GM23248 (cell line): ENCODE measurements around the gene LDLRAD4. TPM values are rescaled to one million over a fixed set of nuclear protein-coding genes. Genes with fewer than 3 reads are reported as not detected.
A peak's percentile ranks its signal among the peaks of the same experiment; 100 is the strongest.

ENCODE experiments used
- DNase-seq: peaks from one replicate; pipeline ENCODE4 v3.0.0-alpha.2; 2015
- H2AFZ ChIP-seq: fragments of 200-600 bp; sonication (generic); 2 replicates; pipeline ENCODE4 v1.6.1; 2016; ENCODE audit warnings: antibody characterized with exemption
- H3F3A ChIP-seq: fragments of 200-600 bp; sonication (generic); 2 replicates; pipeline ENCODE4 v1.6.1; 2016; ENCODE audit warnings: mild to moderate bottlenecking, antibody characterized with exemption, mixed run types; ENCODE audit not compliant: insufficient read depth
- H3K27ac ChIP-seq: fragments of 200-600 bp; sonication (generic); 2 replicates; pipeline ENCODE4 v1.5.1; 2016; ENCODE audit warnings: mild to moderate bottlenecking
- H3K27me3 ChIP-seq: fragments of 200-600 bp; sonication (generic); replicated peaks from 2 replicates; pipeline ENCODE4 v1.6.1; 2016; ENCODE audit warnings: mild to moderate bottlenecking; ENCODE audit not compliant: insufficient read depth
- H3K36me3 ChIP-seq: fragments of 200-600 bp; sonication (generic); 2 replicates; pipeline ENCODE4 v1.6.1; 2016; ENCODE audit warnings: low read depth, mild to moderate bottlenecking
- H3K4me1 ChIP-seq: fragments of 200-600 bp; sonication (generic); 2 replicates; pipeline ENCODE4 v1.6.1; 2016; ENCODE audit warnings: mild to moderate bottlenecking; ENCODE audit not compliant: insufficient read depth
- H3K4me2 ChIP-seq: fragments of 200-600 bp; sonication (generic); one replicate; pipeline ENCODE4 v1.6.1; 2016; ENCODE audit warnings: mild to moderate bottlenecking; ENCODE audit not compliant: unreplicated experiment
- H3K4me3 ChIP-seq: fragments of 200-600 bp; sonication (generic); 2 replicates; pipeline ENCODE4 v1.5.1; 2016; ENCODE audit warnings: mild to moderate bottlenecking
- H3K79me2 ChIP-seq: fragments of 200-600 bp; sonication (generic); 2 replicates; pipeline ENCODE4 v1.6.1; 2016; ENCODE audit warnings: mild to moderate bottlenecking; ENCODE audit not compliant: insufficient read depth
- H3K9ac ChIP-seq: fragments of 200-600 bp; sonication (generic); 2 replicates; pipeline ENCODE4 v1.6.1; 2016; ENCODE audit warnings: mild to moderate bottlenecking
- H3K9me2 ChIP-seq: fragments of 200-600 bp; sonication (generic); 2 replicates; pipeline ENCODE4 v1.6.1; 2016; ENCODE audit warnings: mixed run types, mild to moderate bottlenecking, moderate library complexity; ENCODE audit not compliant: insufficient read depth
- H3K9me3 ChIP-seq: fragments of 200-600 bp; sonication (generic); one replicate; pipeline ENCODE4 v1.6.1; 2017; ENCODE audit warnings: low read depth
- H4K20me1 ChIP-seq: fragments of 200-600 bp; sonication (generic); 2 replicates; pipeline ENCODE4 v1.6.0; 2016; ENCODE audit not compliant: insufficient read depth
- EZH2 ChIP-seq: fragments of 200-600 bp; sonication (generic); IDR thresholded peaks from 2 replicates; pipeline ENCODE4 v1.6.1; 2018; ENCODE audit warnings: antibody characterized with exemption, mild to moderate bottlenecking; ENCODE audit not compliant: insufficient read depth, poor library complexity, severe bottlenecking
- EZH2phosphoT487 ChIP-seq: fragments of 200-600 bp; sonication (generic); IDR thresholded peaks from 2 replicates; pipeline ENCODE4 v1.6.1; 2018; ENCODE audit warnings: antibody characterized with exemption, moderate library complexity, mild to moderate bottlenecking, low read depth; ENCODE audit not compliant: insufficient read depth
- WGBS, 2 experiments: methylation state at CpG; one replicate each; pipeline ENCODE4 v1.1.6; 2015 to 2017; ENCODE audit warnings: low lambda C conversion rate in 2 of 2, low coverage in 1 of 2; ENCODE audit errors: missing lambda C conversion rate in 2 of 2; 5-methylcytosine and 5-hydroxymethylcytosine counted together
- in situ Hi-C: fragments of 300-500 bp; cut with MboI; formaldehyde crosslinking; loops from 2 replicates; pipeline ENCODE4 v1.15.0; 2020
- polyA plus RNA-seq: library from polyadenylated mRNA; unstranded; fragments of >200 nt; fragmentation: Nextera tagmentation; extraction: Ambion mirVana; gene quantifications from 2 replicates; pipeline ENCODE4 v1.2.1, GENCODE V29; 2016
- total RNA-seq: library from RNA; depleted of rRNA; stranded (reverse); fragments of >200 nt; shearing (Covaris generic); gene quantifications from 2 replicates; pipeline ENCODE4 v1.2.3, GENCODE V29; 2014

The LDLRAD4 gene
- total and polyA plus RNA-seq, 2 experiments from 2014 or later = not detected

- Histone ChIP-seq H3K4me3 (no peak overlapping the region), H3K4me1 (no peaks in the 10 kb centered on the region), H3K4me2 (no peak overlapping the region), H3K9ac (no peak overlapping the region), H3F3A (no peaks in the 10 kb centered on the region), H3K36me3 (no peaks in the 10 kb centered on the region), H3K27ac (no peak overlapping the region), H4K20me1 (no peaks in the 10 kb centered on the region), H3K79me2 (no peaks in the 10 kb centered on the region), H3K9me2 (no peaks in the 10 kb centered on the region), H3K27me3 (no peaks in the 10 kb centered on the region), H2AFZ (no peak overlapping the region), H3K9me3 (no peaks in the 10 kb centered on the region)
- 0 to 8% methylated on average over 1 of the region's 1 CpG for WGBS, 2 experiments
- in situ Hi-C loops = no loop called here
- no peak for DNase-seq
- no peak for TF ChIP-seq EZH2
- no peak for TF ChIP-seq EZH2phosphoT487
These were observed 112.4 kb downstream of the LDLRAD4 start for GRCh38 chr18:13330996-13331395.

DNA sequence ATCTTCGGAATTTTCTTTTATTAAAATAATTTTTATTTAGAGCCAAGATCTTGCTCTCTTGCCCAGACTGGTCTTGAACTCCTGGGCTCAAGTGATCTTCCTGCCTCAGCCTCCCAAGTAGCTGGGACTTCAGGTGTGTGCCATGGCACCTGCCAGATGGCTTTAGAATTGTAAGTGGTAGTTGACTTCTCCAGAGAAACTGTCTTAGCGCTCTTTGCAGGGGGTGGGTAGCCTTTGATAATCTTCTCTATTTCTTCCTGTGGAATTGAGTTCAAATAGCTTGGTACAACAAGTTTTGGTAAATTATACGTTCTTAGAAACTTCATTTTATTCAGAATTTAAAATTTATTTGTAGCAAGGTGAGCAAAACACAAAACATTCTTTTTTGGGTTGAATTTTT lies 113.3 kb downstream of the LDLRAD4 start:
- Histone ChIP-seq H2AFZ (no peak overlapping the region), H3K4me2 (no peak overlapping the region), H3K9ac (no peak overlapping the region), H3F3A (no peaks in the 10 kb centered on the region), H3K4me3 (no peak overlapping the region), H4K20me1 (no peaks in the 10 kb centered on the region), H3K36me3 (no peaks in the 10 kb centered on the region), H3K79me2 (no peaks in the 10 kb centered on the region), H3K9me3 (no peaks in the 10 kb centered on the region), H3K27ac (no peak overlapping the region), H3K27me3 (no peaks in the 10 kb centered on the region), H3K9me2 (no peaks in the 10 kb centered on the region), H3K4me1 (no peaks in the 10 kb centered on the region)
- 47 to 50% methylated on average over 3 of the region's 3 CpGs for WGBS, 2 experiments
- DNase-seq = no peak
- TF ChIP-seq EZH2 (no peak), EZH2phosphoT487 (no peak)
- in situ Hi-C loops = no loop called here

DNA sequence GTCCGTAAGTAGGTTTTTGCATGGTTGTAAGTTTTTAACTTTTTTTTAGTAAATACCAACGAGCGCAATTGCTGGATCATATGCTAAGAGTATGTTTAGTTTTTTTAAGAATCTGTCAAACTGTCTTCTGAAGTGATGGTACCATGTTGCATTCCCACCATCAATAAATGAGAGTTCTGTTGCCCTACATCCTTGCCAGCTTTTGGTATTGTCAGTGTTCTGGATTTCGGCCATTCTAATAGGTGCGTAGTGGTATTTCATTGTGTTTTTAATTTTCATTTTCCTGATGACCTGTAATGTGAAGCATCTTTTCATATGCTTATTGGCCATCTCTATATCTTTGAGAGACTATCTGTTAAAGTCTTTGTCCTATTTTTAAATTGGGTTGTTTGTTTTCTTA lies 114.3 kb downstream of the LDLRAD4 start:
- TF ChIP-seq EZH2phosphoT487 (no peak), EZH2 (no peak)
- H3K9me2 ChIP-seq = no peaks in the 10 kb centered on the region
- H3K9me3 ChIP-seq = no peaks in the 10 kb centered on the region
- no peaks in the 10 kb centered on the region for H3F3A ChIP-seq
- in situ Hi-C loops = no loop called here
- H3K4me1 ChIP-seq = no peaks in the 10 kb centered on the region
- H3K27me3 ChIP-seq = no peaks in the 10 kb centered on the region; the same call in 1 of the 2 replicates
- no peak overlapping the region for H2AFZ ChIP-seq
- DNase-seq = no peak
- no peaks in the 10 kb centered on the region for H3K36me3 ChIP-seq
- H3K9ac ChIP-seq = no peak overlapping the region
- H3K4me2 ChIP-seq = no peak overlapping the region
- H4K20me1 ChIP-seq = no peaks in the 10 kb centered on the region
- H3K4me3 ChIP-seq = no peak overlapping the region
- no peak overlapping the region for H3K27ac ChIP-seq
- WGBS, 2 experiments = 64 to 74% methylated on average over 5 of the region's 5 CpGs
- no peaks in the 10 kb centered on the region for H3K79me2 ChIP-seq

DNA sequence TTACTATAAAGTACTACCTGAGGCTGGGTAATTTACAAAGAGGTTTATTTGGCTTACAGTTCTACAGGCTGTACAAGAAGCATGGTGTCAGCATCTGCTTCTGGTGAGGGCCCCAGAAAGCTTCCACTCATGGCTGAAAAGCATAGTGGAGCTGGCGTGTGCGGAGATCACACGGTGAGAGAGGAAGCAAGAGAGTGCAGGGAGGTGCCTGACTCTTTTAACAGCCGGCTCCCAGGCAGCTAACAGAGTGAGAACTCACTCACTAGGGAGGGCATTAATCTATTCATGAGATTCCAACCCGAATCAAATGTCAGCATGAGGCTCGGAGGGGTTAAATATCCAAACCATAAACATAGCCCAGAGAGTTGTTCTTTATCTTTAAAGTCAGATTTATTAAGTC lies 117.3 kb downstream of the LDLRAD4 start:
- no peaks in the 10 kb centered on the region for H3F3A ChIP-seq
- no peaks in the 10 kb centered on the region; the same call in 1 of the 2 replicates for H3K27me3 ChIP-seq
- WGBS, 2 experiments = 38 to 45% methylated on average over 6 of the region's 6 CpGs
- H3K4me2 ChIP-seq = no peak overlapping the region
- no peak for TF ChIP-seq EZH2phosphoT487
- TF ChIP-seq EZH2 = no peak
- in situ Hi-C loops = no loop called here
- H3K4me3 ChIP-seq = no peak overlapping the region
- no peak overlapping the region for H3K9ac ChIP-seq
- H4K20me1 ChIP-seq = no peaks in the 10 kb centered on the region
- DNase-seq = no peak
- H3K9me3 ChIP-seq = no peaks in the 10 kb centered on the region
- no peaks in the 10 kb centered on the region for H3K9me2 ChIP-seq
- H2AFZ ChIP-seq = no peak overlapping the region
- H3K36me3 ChIP-seq = no peaks in the 10 kb centered on the region
- no peaks in the 10 kb centered on the region for H3K79me2 ChIP-seq
- H3K4me1 ChIP-seq = no peaks in the 10 kb centered on the region
- H3K27ac ChIP-seq = no peak overlapping the region

DNA sequence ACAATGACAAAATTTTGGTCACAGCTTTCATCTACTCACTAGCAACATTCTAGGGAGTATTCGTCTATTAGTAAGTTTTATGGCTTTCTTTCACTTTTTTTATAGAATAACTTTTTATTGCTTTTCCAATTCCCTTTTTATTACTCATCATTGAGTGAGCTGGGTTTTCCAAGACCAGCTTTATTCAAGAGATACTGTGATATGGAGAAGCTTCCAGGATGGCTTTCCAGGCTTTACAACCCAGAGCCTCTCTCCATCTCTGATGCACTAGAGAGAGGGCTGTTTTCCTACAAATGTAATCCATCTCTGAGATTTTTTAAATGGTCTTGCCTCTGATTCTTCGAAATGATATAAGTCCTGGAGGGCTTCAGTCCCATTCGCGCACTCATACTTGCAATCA lies 118.3 kb downstream of the LDLRAD4 start:
- no peaks in the 10 kb centered on the region for H3K79me2 ChIP-seq
- H3K9me3 ChIP-seq = no peaks in the 10 kb centered on the region
- no peaks in the 10 kb centered on the region for H4K20me1 ChIP-seq
- no peaks in the 10 kb centered on the region for H3F3A ChIP-seq
- WGBS, 2 experiments = 57 to 61% methylated on average over 4 of the region's 4 CpGs
- H3K9me2 ChIP-seq = no peaks in the 10 kb centered on the region
- no peak overlapping the region for H3K27ac ChIP-seq
- no peak overlapping the region for H2AFZ ChIP-seq
- no peak overlapping the region for H3K9ac ChIP-seq
- peak; percentile 5 for DNase-seq
- no peak for TF ChIP-seq EZH2
- TF ChIP-seq EZH2phosphoT487 = no peak
- no peaks in the 10 kb centered on the region for H3K4me1 ChIP-seq
- no peak overlapping the region for H3K4me2 ChIP-seq
- H3K4me3 ChIP-seq = no peak overlapping the region
- in situ Hi-C loops = no loop called here
- no peaks in the 10 kb centered on the region for H3K36me3 ChIP-seq
- no peaks in the 10 kb centered on the region; the same call in 1 of the 2 replicates for H3K27me3 ChIP-seq
